Measurements from ENCODE around the gene HESX1.

- TF ChIP-seq CHD2 (IDR thresholded peaks at IDR 0.05; ENCODE audit: low read depth, low read length) (no peak), CTCF (CRISPR knock-in tag; IDR thresholded peaks at IDR 0.05) (peak; percentile 59), BCL3 (CRISPR knock-in tag; IDR thresholded peaks at IDR 0.05) (no peak), ZIK1 (CRISPR knock-in tag; IDR thresholded peaks at IDR 0.05; ENCODE audit: borderline replicate concordance, low read depth) (no peak), SNRNP70 (IDR thresholded peaks at IDR 0.05; ENCODE audit: low read depth, low read length) (no peak), SMAD9 (CRISPR knock-in tag; IDR thresholded peaks at IDR 0.05) (no peak), EZH2 (conservative IDR thresholded peaks at IDR 0.05; ENCODE audit: low read depth, low read length) (no peak), MEIS1 (CRISPR knock-in tag; IDR thresholded peaks at IDR 0.05; ENCODE audit: borderline replicate concordance) (no peak)
Measured at GRCh38 chr3:57221883-57222282, 22.1 kb upstream of the HESX1 start.
